H1 (cell line): ENCODE measurements around the gene WWC1.

Experiments
- ATF3 ChIP-seq: IDR thresholded peaks from 2 replicates; pipeline ENCODE4 v1.6.1; 2011; ENCODE audit warnings: low read depth, mild to moderate bottlenecking, low read length; ENCODE audit not compliant: insufficient read depth
- CHD1 ChIP-seq: IDR thresholded peaks from 2 replicates; pipeline ENCODE4 v1.6.1; 2012; ENCODE audit warnings: low read depth, low read length, improper control_type of control experiment
- CTCF ChIP-seq, 3 experiments: IDR thresholded peaks; 1 replicate in 2 of 3; 2 replicates in 1 of 3; pipeline versions ENCODE4 v1.5.1 to v1.6.1; 2011; ENCODE audit warnings: low read length in 3 of 3, mild to moderate bottlenecking in 3 of 3, inconsistent platforms in 2 of 3, low read depth in 1 of 3, moderate library complexity in 1 of 3; ENCODE audit not compliant: insufficient read depth in 1 of 3; ENCODE audit errors: control extremely low read depth in 1 of 3
- EGR1 ChIP-seq: IDR thresholded peaks from 2 replicates; pipeline ENCODE4 v1.6.1; 2011; ENCODE audit warnings: low read depth, low read length, borderline replicate concordance
- EZH2 ChIP-seq: fragments of 200-600 bp; sonication (generic); IDR thresholded peaks from 2 replicates; pipeline ENCODE4 v1.7.1; 2012; ENCODE audit warnings: low read depth, mild to moderate bottlenecking, moderate library complexity, low read length, inconsistent platforms; ENCODE audit not compliant: severe bottlenecking
- JUND ChIP-seq: IDR thresholded peaks from 2 replicates; pipeline ENCODE4 v1.6.1; 2011; ENCODE audit warnings: mild to moderate bottlenecking, improper control_type of control experiment, low read length
- NRF1 ChIP-seq: IDR thresholded peaks from 2 replicates; pipeline ENCODE4 v1.6.1; 2011; ENCODE audit warnings: mild to moderate bottlenecking, low read depth, low read length, improper control_type of control experiment
- POLR2AphosphoS5 ChIP-seq: IDR thresholded peaks from 2 replicates; pipeline ENCODE4 v1.6.1; 2011; ENCODE audit warnings: low read depth, low read length
- RNF2 ChIP-seq: fragments of 200-900, 300-1000 bp; sonication (generic); IDR thresholded peaks from 2 replicates; pipeline ENCODE4 v1.7.1; 2016; ENCODE audit warnings: borderline replicate concordance, low read depth, mild to moderate bottlenecking, antibody characterized with exemption, low read length; ENCODE audit not compliant: poor library complexity, severe bottlenecking; ENCODE audit errors: missing control alignments
- RXRA ChIP-seq: IDR thresholded peaks from 2 replicates; pipeline ENCODE4 v1.6.1; 2011; ENCODE audit warnings: low read depth, mild to moderate bottlenecking, low read length, moderate library complexity; ENCODE audit not compliant: insufficient read depth
- SIN3A ChIP-seq, 2 experiments: IDR thresholded peaks in 1 of 2; conservative IDR thresholded peaks in 1 of 2; 2 replicates each; pipeline ENCODE4 v1.6.1; 2011 to 2012; ENCODE audit warnings: low read length in 2 of 2, improper control_type of control experiment in 1 of 2, low read depth in 1 of 2, mild to moderate bottlenecking in 1 of 2
- SUZ12 ChIP-seq: fragments of 200-600 bp; sonication (generic); IDR thresholded peaks from 2 replicates; pipeline ENCODE4 v1.6.1; 2012; ENCODE audit warnings: mild to moderate bottlenecking, inconsistent platforms, low read length, moderate library complexity, mixed read lengths
- TCF12 ChIP-seq: IDR thresholded peaks from 2 replicates; pipeline ENCODE4 v1.6.1; 2011; ENCODE audit warnings: low read depth, mild to moderate bottlenecking, low read length
- YY1 ChIP-seq: IDR thresholded peaks from 2 replicates; pipeline ENCODE4 v1.6.1; 2011; ENCODE audit warnings: low read depth, mild to moderate bottlenecking, low read length

DNA sequence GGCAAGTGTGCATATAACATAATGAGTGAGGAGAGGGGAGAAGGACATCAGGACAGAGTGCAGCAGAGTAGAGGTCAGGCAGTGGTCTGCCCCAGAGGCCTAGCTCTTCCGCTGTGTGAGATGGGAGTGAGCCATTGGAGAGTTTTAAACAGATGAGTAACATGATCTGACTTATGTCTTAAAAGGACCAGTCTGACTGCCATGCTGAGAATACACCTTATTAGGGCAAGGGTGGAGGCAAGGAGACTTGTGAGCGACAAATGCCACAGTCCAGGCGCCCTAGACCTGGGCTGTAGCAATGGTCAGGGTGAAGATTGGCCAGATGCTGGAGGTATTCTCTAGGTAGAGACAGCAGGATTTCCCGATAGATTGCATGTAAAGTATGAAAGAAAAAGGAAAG is 83.1 kb downstream of the WWC1 start:
- TF ChIP-seq TCF12 (no peak), RXRA (no peak), CTCF (IDR thresholded peaks at IDR 0.05; ENCODE audit: control extremely low read depth in 1 of 3, insufficient read depth in 1 of 3, low read depth in 1 of 3, low read length in 3 of 3) (no peak), YY1 (no peak), CHD1 (no peak), EGR1 (no peak), EZH2 (no peak), ATF3 (no peak), POLR2AphosphoS5 (no peak), JUND (no peak), SIN3A (conservative IDR thresholded peaks at IDR 0.05 in 1 of 2, IDR thresholded peaks at IDR 0.05 in 1 of 2; ENCODE audit: low read depth in 1 of 2, low read length in 2 of 2) (no peak), RNF2 (no peak), NRF1 (no peak), SUZ12 (no peak)
